ENCODE data around the gene ACAD10.
"Not testable (repeated sequence)": the region's sequence is repeated elsewhere in the genome, so short reads cannot be mapped to it uniquely, and the experiment has no call there.

Gene ACAD10

DNA sequence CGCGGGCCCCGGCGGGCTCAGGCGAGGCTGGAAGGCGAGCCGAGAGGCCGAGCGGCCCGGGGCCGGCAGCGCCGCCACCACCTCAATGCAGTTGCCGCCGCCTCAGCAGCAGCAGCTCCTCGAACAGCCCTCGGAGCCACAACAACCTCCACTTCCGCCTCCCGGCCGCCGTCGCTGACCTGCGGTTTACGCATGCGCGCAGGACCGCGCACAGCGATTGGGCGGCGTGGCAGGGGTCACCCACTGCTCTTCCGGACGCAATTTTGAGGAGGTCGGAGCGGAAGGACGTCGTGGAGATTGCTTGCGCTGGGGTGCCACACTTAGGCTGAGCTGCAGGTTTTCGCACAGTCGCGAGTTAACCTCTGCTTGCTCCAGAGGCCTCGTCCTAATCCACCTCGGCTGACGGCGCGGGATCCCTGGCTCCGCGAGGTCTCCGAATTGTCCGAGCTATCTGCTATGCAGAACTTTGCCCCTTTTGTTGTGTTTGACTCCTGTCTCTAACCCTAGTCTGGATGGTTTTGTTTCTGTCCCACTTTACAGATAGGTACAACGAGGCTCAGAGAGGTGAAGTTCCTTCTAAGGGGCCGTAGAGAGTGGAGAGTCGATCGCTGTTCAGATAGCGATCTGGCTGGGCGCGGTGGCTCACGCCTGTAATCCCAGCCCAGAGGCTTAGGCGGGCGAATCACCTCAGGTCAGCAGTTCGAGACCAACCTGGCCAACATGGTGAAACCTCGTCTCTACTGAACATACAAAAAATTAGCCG lies at the start of gene ACAD10, which contains the start of gene BRAP:
Gene ACAD10, plus strand, starts transcription at position 243 of the 763 bp plus-strand sequence. CDS start 6,657 bp downstream, outside the sequence.
Gene BRAP, minus strand, starts transcription at position 146 of the 763 bp plus-strand sequence. CDS start 164 bp downstream, outside the sequence.
- DNase-seq (ENCODE audit: low read depth): peak; percentile 80

DNA sequence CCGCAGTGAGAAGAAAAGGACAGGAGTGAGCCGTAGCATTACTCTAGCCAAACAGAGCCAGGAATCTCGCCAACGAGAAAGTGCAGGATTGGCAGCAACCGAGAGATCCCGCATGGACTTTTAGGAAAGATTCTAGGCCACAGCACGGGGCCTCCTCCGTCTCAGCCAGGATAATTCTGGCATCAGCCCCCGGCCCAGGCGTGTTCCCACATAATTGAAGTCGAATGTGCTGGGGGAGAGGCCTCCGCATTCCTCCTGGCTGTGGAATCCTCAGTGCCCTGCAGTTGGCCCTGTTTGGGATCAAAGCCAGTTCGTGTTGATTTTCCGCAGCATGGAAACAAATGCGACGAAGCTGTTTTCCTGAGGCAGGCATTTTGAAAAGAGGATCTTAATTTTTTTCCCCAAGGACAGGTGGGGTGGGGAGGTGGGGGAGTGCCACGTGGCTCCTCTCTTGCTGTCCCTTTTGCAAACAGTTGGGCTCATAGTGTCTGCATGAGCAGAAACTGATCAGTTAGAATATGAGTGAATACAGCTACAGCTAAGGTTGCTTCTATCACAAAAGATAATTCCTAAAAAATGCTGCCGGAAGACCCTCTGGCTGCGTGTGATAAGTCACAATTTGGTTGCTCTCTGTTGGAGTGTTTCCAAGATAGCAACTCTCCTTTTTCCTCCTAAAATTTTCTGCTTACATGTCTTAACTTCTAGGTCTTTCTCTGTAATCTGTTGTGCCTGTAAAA lies 49.5 kb upstream of the ACAD10 start:
- no peak for DNase-seq (ENCODE audit: low read depth)

DNA sequence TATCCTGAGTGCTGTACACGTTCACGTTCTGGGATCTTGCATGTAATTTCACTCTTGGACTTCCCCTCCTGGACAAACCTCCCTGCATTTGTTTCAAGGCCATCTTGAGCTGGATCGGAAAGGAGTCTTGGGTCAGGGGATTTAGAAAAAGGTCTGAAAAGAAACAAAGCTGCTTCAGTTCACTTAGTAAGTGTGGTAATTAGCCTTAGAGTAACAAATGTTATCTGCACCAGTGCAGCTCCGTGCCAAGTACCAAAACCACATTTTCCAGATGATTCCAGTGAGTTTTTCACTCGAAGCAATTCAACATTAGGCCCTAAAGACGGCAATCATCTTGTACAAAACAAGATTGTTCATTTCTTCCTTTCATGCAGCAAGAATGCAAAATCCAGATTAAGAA lies 47.3 kb upstream of the ACAD10 start:
- no peak for DNase-seq (ENCODE audit: low read depth)

DNA sequence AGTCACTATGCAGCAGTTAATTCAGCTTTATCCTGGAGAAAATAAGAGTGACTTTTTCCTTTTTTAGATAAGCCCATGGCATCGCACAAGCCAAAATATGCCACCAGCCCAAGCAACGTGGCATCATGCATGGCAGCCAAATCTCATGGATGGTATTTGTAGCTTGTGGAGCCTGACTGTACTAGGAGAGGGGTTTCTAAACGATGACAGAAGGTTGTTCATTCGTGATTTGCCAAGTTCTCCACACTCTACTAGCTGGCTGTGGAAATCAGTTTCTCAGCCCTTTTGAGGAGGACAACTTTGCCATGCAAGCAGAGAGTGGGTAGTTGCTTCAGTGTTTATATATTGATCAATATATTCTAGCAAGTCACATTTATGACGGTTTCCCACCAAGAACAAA lies 45.3 kb upstream of the ACAD10 start:
- DNase-seq (ENCODE audit: low read depth): no peak

DNA sequence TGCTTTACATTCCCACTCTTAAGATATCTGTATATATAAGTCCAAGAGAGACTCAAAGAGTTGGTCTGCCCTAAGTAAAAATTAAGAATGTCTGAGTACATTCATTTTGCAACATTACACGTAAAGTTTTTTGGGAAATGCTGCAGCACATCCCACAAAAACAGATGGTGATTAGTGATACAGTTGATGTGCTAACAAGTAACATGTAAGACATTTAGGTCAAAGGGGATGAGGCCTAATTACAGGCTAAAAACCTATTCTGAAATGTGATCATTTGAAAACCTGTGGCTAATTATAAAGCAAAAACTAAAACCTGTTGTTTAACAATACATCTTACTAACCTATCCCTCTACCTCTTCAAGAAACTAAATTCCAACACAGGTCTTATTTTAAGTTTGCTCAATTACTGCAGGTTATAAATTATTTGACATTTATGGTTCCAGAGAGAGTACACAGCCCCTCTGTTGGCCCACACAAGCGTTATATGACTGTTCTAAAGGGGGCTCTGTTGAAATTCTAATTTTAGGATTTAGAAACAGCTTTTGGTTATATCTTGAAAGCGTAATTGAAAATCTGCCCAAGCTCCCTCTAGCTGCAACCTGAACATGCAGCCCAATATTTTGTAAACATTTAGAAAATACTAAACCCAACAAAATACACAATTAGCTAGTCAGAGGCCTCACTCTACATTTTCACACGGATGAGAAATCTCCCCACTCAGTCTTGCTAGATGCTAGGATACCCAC lies 43.0 kb upstream of the ACAD10 start:
- no peak for DNase-seq (ENCODE audit: low read depth)

DNA sequence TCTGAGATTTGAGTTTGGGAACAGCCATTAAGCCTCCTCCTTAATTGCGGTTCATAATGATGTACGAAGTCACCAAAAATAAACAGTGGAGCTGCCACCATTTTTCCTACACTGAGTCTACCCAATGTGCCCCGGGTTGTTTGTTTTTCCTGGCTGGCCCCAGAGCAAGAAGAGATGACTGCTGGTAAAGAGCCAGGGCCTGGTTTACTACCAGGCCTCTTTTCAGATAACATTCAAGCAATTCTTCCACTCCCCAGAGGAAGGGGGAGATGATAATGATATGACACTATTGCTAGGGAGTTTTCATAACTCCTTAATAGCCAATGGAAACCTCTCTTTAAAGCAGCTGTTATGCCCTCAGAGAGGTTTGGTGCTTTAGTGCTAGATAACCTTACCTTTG lies 42.4 kb upstream of the ACAD10 start:
- no peak for DNase-seq (ENCODE audit: low read depth)

DNA sequence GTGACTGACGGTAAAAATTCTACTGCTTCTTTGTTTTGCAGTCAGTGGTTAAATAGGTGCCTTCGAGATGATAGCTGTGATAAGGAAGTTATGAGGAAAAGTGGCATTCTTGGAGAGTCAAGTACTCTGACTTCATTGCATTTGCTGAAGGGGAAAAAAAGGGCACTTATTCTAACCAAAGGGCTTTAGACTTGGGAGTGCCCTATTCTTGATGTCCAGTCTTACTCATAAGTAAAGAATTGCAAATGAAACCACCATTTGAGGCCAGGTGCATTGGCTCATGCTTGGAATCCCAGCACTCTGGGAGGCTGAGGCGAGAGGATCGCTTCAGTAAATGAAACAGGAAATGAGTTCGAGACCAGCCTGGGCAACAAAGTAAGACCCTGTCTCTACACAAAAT lies 40.4 kb upstream of the ACAD10 start:
- peak; percentile 9 for DNase-seq (ENCODE audit: low read depth)

DNA sequence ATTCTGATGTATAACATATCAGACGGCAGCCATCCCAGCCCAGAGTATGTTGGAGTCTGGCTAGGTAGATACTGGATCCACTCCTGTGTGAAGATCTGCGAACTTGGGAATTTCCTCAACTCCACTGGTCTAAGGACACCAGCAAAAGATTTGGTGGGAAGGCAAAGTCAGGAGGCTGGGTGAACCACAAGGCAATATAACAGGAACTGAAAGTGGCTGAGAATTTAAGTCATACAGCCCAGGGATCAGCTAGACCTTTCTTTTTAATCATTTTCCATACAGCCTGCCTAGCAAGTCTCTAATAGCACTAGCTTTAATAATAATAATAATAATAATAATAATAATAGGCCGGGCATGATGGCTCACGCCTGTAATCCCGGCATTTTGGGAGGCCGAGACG lies 34.9 kb upstream of the ACAD10 start:
- no peak for DNase-seq (ENCODE audit: low read depth)

DNA sequence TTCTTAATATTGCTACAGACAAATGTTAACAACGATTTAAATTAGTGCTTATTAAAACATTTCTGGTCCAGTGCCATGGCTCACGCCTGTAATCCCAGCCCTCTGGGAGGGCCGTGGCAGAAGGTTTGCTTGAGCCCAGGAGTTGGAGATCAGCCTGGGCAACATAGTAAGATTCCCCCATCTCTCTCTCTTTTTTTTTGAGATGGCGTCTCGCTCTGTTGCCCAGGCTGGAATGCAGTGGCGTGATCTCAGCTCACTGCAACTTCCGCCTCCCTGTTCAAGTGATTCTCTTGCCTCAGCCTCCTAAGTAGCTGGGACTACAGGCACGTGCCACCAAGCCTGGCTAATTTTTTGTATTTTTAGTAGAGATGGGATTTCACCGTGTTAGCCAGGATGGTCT lies 33.3 kb upstream of the ACAD10 start:
- DNase-seq (ENCODE audit: low read depth): not testable (repeated sequence)

DNA sequence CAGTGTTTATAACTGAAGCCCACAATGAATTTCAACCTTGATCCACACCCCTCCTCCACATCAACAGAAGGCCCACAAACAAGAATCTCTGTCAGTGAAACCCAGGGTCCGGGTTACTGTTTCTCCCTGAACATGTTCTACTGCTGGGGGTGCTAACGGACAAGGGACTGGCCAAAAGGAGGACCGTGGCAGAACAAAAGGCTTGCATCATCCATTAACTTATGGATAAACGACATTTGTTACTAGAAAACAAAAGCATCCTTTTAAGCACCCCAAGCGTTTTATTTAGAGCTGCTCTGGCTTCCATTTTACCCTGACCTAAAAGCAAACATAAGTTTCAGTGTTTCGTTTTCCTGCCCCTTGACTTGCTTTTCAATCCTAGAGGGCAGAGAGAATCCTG lies 32.3 kb upstream of the ACAD10 start:
- no peak for DNase-seq (ENCODE audit: low read depth)

DNA sequence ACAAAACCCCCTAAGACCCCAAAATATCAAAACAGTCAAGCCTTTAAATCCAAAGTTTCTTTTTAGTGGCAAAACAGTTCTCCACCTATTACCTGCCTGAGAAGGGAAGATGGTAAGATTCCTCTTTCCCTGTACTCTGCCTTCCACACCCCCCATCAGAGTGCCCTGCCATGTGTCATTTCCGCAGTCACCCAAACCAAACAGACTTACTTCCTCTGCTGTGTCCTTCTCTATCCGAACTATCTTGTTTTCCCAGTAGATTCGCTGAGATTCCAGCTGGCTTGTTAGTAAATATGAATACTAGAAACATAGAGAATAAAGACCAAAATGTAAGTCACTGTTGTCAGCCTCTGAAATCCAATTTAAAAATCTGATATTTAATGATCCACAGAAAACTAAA lies 30.5 kb upstream of the ACAD10 start:
- DNase-seq (ENCODE audit: low read depth): no peak

DNA sequence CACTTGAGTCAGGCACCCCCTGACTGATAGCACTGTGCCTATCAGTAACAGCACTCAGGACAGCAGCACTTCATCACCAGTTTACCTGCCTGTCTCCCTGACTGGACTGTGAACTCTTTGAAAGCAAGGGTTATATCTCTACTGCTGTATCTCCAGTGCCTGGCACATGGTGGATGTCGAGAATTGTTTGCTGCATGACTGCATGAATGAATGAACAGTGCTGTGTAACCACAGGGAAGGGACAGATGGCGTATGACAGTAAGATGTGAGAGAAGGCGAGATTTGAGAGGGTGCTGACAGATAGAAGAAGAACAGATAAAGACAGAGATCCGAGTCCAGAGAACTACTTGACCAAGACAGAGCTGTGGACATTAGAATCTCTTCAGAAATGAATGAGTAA lies 29.8 kb upstream of the ACAD10 start:
- no peak for DNase-seq (ENCODE audit: low read depth)

DNA sequence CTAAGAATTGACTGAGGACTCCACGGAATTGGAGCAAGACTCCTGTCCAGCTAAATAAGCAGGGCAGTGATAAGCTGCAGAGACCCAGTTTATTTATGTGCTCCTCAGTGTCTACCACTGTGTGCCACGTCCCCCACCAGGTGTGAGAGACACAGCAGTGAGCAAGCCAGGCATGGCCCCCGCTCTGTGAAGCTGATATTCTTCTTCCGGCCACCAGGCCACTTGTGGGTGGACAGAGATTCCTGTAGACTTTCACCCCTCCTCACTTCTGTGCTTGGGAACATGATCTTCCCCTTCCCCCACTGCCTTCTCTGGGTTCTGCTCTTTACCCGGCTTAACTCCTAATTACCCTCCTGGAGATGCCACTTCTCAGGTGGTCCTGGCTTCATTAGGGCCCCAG lies 21.4 kb upstream of the ACAD10 start:
- no peak for DNase-seq (ENCODE audit: low read depth)

DNA sequence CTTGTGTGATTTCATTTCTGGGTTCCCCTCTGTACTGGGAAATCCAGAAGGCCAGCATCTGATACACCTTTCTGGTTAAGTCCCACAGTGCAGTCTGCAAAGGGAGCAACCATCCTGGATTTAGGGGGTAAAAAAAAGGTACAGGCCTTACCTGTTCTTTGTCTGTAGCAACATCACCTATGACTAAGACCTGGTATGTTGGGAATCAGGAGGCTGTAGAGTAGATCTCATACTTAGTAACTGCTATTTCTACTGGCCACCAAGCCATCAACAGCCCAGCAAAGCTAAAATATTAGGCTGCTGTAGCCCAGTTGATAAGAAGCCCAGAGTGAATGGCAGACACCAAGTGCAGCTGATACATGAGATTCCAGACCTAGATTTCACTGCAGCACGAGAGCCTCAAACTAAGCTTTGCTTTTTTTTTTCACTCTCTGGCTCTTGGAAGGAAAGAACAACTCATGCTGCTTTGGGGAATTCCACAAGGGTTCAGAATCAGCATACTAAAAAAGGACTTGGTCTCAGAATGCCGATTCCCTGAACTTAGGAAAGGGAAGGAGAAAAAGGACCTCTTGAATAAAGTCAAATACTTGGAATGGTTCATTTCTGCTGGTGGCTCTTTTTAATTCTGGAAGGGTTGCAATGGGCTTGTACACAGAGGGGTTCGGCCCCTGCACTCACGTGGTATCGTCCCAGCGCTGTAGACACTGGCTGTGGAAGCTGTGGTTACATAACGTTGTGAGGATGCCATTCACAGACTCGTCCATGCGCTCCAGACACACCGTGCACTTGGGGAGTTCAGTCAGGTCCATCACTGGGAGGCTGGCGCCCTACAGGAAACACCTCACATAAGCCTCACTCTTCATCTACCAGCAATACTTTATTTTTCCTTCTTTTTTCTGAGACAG lies 20.6 kb upstream of the ACAD10 start:
- no peak for DNase-seq (ENCODE audit: low read depth)

DNA sequence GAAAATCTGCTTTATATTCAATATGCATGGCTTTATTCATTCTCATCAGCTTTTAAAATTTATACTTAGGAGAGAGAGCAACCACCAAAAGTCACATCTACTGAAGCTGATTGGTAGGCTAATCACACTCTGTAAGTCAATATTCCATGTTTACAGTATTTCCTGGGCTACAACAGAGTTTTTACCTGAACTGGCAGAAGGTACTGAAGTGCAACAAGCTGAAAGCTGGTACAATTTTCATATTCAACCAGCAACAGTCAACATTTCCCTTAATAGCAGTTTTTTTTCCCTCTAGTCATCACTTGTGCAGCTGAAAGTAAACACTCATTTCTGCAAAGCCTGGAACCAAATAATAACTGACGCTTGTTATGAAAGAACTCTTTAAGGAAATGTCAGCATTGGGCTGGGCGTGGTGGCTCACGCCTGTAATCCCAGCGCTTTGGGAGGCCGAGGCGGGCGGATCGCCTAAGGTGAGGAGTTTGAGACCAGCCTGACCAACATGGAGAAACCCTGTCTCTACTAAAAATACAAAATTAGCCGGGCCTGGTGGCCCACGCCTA lies 13.0 kb upstream of the ACAD10 start:
- no peak for DNase-seq (ENCODE audit: low read depth)

DNA sequence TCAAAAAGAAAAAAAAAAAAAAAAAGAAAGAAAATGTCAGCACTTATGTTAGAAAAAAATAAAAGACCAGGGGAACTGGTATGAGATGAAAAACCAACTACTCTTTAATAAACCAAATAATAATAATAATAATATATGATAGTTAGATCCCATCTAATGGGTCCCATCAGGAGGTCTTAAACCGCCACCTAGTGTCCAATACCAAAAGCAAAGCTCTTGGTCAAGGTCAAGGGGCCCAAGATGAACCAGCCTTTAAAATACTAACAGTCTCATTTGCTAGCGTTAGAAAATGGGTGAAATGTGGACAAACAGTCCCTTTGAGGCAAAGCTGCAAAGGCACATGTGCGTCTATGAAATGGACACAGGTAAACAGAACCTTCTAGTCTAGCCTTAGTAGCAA lies 12.3 kb upstream of the ACAD10 start:
- DNase-seq (ENCODE audit: low read depth): no peak

DNA sequence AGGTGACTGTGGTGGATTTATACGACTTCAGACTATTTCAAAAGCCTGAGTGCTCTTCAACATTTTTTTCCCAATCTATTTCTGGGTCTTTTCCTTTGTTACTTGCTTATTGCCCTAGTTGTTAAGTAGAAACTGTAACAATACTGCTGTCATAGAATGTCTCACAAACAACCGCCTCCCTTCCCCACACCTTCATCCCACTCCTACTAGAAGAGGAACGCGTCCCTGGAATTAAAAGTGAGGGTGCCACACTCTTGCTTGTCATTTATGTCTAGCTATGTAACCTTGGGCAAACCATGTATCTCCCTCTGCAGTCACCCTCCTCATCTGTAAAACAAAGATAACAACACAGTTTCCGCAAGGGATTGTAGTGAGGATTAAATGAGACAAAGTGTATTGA lies 8.7 kb upstream of the ACAD10 start:
- DNase-seq (ENCODE audit: low read depth): no peak

DNA sequence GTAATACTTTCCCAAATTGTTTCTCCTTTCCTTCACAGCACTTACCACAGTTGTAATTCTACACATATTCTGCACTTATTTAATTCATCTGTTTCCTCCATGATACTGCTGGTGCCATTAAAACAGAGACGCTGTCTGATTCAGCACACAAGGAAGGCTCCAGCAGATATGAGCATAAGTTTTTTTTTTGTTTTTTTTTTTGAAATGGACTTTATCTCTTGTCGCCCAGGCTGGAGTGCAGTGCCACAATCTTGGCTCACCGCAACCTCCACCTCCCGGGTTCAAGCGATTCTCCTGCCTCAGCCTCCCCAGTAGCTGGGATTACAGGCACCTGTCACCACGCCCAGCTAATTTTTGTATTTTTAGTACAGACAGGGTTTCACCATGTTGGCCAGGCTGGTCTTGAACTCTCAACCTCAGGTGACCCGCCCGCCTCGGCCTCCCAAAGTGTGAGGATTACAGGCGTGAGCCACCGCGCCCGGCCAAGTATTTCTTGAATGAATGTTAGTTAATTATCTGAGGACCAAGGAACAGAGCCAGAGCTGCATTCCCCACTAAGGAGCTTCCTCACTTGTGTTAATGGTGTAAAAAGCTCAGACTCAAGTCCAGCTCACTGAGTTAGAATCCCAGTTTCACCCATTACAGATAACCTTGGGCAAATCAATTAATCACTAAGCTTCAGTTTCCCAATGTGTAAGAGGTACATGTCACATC lies 1.2 kb upstream of the ACAD10 start:
- DNase-seq (ENCODE audit: low read depth): not testable (repeated sequence)

DNA sequence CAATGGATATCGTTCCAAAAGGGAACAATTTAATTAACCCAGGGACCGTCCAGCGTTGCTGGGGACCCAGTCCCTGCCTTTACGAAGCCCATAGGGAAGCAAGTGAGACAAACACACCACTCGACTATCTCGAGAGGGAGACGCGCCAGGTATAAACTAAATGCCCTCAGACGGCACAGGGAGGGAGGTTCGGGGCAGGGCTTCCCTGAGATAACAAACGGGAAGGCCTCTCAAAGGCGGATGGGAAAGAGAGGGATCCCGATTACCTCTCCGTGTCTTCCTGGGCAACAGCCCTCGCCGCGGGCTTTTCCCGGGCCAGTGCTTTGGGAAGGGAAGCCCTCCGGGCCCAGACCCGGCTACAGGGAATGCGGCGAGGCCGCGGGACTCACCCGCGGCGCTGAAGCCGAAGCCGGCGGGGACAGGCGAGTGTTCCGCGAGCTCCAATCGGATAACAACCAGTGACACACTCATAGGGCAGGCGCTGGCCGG lies 487 bp upstream of the ACAD10 start:
- no peak for DNase-seq (ENCODE audit: low read depth)

DNA sequence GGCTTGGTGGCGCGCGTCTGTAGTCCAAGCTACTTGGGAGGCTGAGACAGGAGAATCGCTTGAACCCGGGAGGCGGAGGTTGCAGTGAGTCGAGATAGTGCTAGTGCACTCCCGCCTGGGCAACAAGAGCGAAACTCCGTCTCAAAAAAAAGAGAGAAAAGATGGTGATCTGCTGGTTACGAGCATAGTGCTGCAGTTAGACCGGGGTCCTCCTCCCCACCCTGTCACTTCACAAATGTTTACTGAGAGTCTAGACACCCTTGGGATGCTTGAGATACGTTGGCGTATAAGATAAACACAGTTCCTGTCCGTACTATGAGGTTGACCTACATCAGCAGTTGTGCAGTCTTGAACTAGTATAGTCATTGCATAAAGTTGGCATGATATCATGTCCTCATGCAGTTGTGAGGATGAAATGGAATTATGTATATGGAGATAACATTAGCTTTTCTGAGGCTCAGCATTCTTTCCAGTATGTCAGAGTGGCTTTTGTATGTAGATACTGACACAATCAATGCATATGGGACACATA lies 787 bp downstream of the ACAD10 start:
- DNase-seq (ENCODE audit: low read depth): no peak
